Gastrocnemius medialis (tissue), 4 donors: ENCODE results near the gene IP6K3. TPM values are rescaled to one million over a fixed set of nuclear protein-coding genes. Genes with fewer than 3 reads are reported as not detected.

Experiments
- ATAC-seq, 2 donors: fragments of 150-250 bp; one replicate each; pipeline ENCODE4 v1.9.1; 2016
- DNase-seq, 2 donors: peaks; one replicate each; pipeline ENCODE4 v3.0.0-alpha.2; 2019
- H3K27ac ChIP-seq, 4 donors: fragments of 200-600 bp; sonication (generic); 1 replicate in 1 of 4; 2 replicates in 3 of 4; pipeline ENCODE4 v1.5.1; 2016 to 2018; ENCODE audit warnings: mild to moderate bottlenecking in 2 of 4, moderate library complexity in 1 of 4
- H3K27me3 ChIP-seq, 3 donors: fragments of 200-600 bp; sonication (generic) in 2 of 3; 1 replicate in 1 of 3; 2 replicates in 2 of 3; pipeline versions ENCODE4 v1.5.1 to v1.6.0; 2016 to 2019; ENCODE audit warnings: mild to moderate bottlenecking in 1 of 3, moderate library complexity in 1 of 3
- H3K36me3 ChIP-seq, 2 donors: fragments of 200-600 bp; sonication (generic) in 1 of 2; one replicate each; pipeline ENCODE4 v1.5.1; 2017 to 2018
- H3K4me1 ChIP-seq, 2 donors: fragments of 200-600 bp; sonication (generic) in 1 of 2; one replicate each; pipeline ENCODE4 v1.5.1; 2016 to 2017; ENCODE audit warnings: mild to moderate bottlenecking in 2 of 2
- H3K4me3 ChIP-seq, 4 donors: fragments of 200-600 bp; sonication (generic) in 3 of 4; 1 replicate in 1 of 4; 2 replicates in 3 of 4; pipeline ENCODE4 v1.5.1; 2016 to 2019; ENCODE audit warnings: mild to moderate bottlenecking in 2 of 4
- H3K9me3 ChIP-seq, 3 donors: fragments of 200-600 bp; sonication (generic) in 2 of 3; 1 replicate in 1 of 3; 2 replicates in 2 of 3; pipeline ENCODE4 v1.5.1; 2016 to 2019
- POLR2A ChIP-seq, 2 donors: fragments of 450-650 bp; IDR thresholded peaks; one replicate each; pipeline ENCODE4 v1.6.1; 2017; ENCODE audit warnings: antibody characterized with exemption in 2 of 2, mild to moderate bottlenecking in 2 of 2, moderate library complexity in 2 of 2
- in situ Hi-C, 4 donors: fragments of 200-750 bp; cut with MboI; loops; one replicate each; pipeline versions ENCODE4 v1.15.0 to v1.8.0; 2017; ENCODE audit warnings: low sequenced_read_pairs in 4 of 4
- intact Hi-C: fragments of 100-400 bp; cut with DNase I; formaldehyde crosslinking; loops from one replicate; pipeline ENCODE4 v1.15.1; 2023; ENCODE audit warnings: low total_unique reads
- total RNA-seq, 4 donors: library from RNA; depleted of rRNA; stranded (reverse); fragments of >200 nt; gene quantifications; one replicate each; pipeline versions ENCODE4 v1.1.0 to v1.2.3, GENCODE V29; 2016
- TF ChIP-seq, protein P1 (sequence below), 5 experiments: fragments of 450-650 bp in 3 of 5; fragments of 200-600 bp in 2 of 5; sonication (generic) in 2 of 5; IDR thresholded peaks in 4 of 5; conservative IDR thresholded peaks in 1 of 5; 1 replicate in 4 of 5; 2 replicates in 1 of 5; pipeline ENCODE4 v1.5.1; 2016 to 2019; ENCODE audit warnings: antibody characterized with exemption in 5 of 5, mild to moderate bottlenecking in 3 of 5, moderate library complexity in 3 of 5

IP6K3 gene
- total RNA-seq, 4 donors from 2014 or later = 287 to 570 (median 348) TPM

- H3K36me3 ChIP-seq = no peaks in the 10 kb centered on the region
- intact Hi-C loops (no loop called here), in situ Hi-C loops (no loop called here)
- no peaks in the 10 kb centered on the region for H3K9me3 ChIP-seq
- no peak overlapping the region for H3K4me3 ChIP-seq
- no peak overlapping the region for H3K27ac ChIP-seq
- DNase-seq (no peak), ATAC-seq (no peak)
- no peaks in the 10 kb centered on the region for H3K27me3 ChIP-seq
- no peaks in the 10 kb centered on the region for H3K4me1 ChIP-seq
- TF ChIP-seq, protein P1, sequence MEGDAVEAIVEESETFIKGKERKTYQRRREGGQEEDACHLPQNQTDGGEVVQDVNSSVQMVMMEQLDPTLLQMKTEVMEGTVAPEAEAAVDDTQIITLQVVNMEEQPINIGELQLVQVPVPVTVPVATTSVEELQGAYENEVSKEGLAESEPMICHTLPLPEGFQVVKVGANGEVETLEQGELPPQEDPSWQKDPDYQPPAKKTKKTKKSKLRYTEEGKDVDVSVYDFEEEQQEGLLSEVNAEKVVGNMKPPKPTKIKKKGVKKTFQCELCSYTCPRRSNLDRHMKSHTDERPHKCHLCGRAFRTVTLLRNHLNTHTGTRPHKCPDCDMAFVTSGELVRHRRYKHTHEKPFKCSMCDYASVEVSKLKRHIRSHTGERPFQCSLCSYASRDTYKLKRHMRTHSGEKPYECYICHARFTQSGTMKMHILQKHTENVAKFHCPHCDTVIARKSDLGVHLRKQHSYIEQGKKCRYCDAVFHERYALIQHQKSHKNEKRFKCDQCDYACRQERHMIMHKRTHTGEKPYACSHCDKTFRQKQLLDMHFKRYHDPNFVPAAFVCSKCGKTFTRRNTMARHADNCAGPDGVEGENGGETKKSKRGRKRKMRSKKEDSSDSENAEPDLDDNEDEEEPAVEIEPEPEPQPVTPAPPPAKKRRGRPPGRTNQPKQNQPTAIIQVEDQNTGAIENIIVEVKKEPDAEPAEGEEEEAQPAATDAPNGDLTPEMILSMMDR (IDR thresholded peaks at IDR 0.05 in 4 of 5, conservative IDR thresholded peaks at IDR 0.05 in 1 of 5) = no peak
- TF ChIP-seq POLR2A (IDR thresholded peaks at IDR 0.05) = no peak
Observed at GRCh38 chr6:33684428-33684896, 62.2 kb downstream of the IP6K3 start.

DNA sequence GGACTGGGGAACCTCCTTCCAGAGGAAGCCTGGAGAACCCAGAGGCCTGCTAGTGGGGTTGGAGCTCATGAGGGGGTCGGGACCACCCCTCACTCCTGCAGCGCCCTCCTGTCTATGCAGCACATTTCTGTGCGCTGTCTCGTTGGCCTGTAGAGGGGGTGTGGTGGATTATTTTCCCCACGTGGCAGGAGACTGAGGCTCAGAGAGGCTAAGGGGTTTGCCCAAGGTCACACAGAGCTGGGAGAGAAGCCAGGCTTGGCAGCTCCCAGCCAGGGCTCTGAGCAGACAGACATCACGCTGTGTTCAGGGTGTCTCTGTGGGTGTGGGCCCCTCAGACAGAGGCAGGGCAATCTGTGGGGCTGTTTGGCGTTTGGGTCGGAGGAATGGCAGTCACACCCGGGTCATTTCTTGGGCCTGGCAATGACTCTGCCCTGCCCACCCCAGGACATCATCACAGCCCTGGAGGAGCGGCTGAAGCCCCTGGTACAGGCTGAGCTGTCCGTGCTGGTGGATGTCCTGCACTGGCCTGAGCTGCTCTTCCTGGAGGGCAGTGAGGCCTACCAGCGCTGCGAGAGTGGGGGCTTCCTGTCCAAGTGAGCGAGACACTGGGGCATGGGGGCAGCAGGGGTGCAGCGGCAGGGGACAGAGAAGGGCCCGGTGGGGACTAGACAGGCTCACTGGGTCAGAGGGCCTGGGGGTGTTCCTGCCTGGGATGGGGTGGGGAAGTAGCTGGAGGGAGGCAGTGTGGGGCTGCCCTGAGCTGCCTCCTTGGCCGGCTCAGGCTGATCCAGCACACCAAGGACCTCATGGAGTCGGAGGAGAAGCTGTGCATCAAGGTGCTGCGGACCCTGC lies 62.9 kb downstream of the IP6K3 start:
- intact Hi-C loops (no loop called here), in situ Hi-C loops (no loop called here)
- TF ChIP-seq, protein P1 (IDR thresholded peaks at IDR 0.05 in 4 of 5, conservative IDR thresholded peaks at IDR 0.05 in 1 of 5) = no peak
- TF ChIP-seq POLR2A (IDR thresholded peaks at IDR 0.05) = no peak
- no peaks in the 10 kb centered on the region for H3K9me3 ChIP-seq
- no peak for DNase-seq
- H3K27ac ChIP-seq = no peak overlapping the region
- no peak for ATAC-seq
- no peak overlapping the region for H3K4me3 ChIP-seq
- H3K36me3 ChIP-seq = no peaks in the 10 kb centered on the region
- no peaks in the 10 kb centered on the region for H3K27me3 ChIP-seq
- no peaks in the 10 kb centered on the region for H3K4me1 ChIP-seq

GRCh38 chr6:33683051-33683571 lies 63.6 kb downstream of the IP6K3 start:
- in situ Hi-C loops = no loop called here
- H3K4me1 ChIP-seq = no peaks in the 10 kb centered on the region
- ATAC-seq (no peak), DNase-seq (no peak)
- TF ChIP-seq, protein P1 (IDR thresholded peaks at IDR 0.05 in 4 of 5, conservative IDR thresholded peaks at IDR 0.05 in 1 of 5) = no peak
- no peak for TF ChIP-seq POLR2A (IDR thresholded peaks at IDR 0.05)
- no peak overlapping the region for H3K4me3 ChIP-seq
- no peaks in the 10 kb centered on the region for H3K27me3 ChIP-seq
- H3K9me3 ChIP-seq = no peaks in the 10 kb centered on the region
- no peak overlapping the region for H3K27ac ChIP-seq
- intact Hi-C loops = no loop called here
- no peaks in the 10 kb centered on the region for H3K36me3 ChIP-seq

- ATAC-seq = no peak
- no peak overlapping the region for H3K27ac ChIP-seq
- in situ Hi-C loops = no loop called here
- H3K27me3 ChIP-seq = no peaks in the 10 kb centered on the region
- no peaks in the 10 kb centered on the region for H3K9me3 ChIP-seq
- H3K36me3 ChIP-seq = no peaks in the 10 kb centered on the region
- H3K4me3 ChIP-seq = no peak overlapping the region
- no peaks in the 10 kb centered on the region for H3K4me1 ChIP-seq
- DNase-seq = no peak
- intact Hi-C loops = no loop called here
- TF ChIP-seq, protein P1 (IDR thresholded peaks at IDR 0.05 in 4 of 5, conservative IDR thresholded peaks at IDR 0.05 in 1 of 5) = no peak
- no peak for TF ChIP-seq POLR2A (IDR thresholded peaks at IDR 0.05)
Observed at GRCh38 chr6:33682341-33682740, 64.4 kb downstream of the IP6K3 start.
